Measurements from ENCODE around the gene CLCNKA. TPM values are rescaled to one million over a fixed set of nuclear protein-coding genes. Genes with fewer than 3 reads are reported as not detected.
"Not testable (repeated sequence)": the region's sequence is repeated elsewhere in the genome, so short reads cannot be mapped to it uniquely, and the experiment has no call there.

CLCNKA gene
- total RNA-seq, 2 donors from 2014 or later, result 0.42 TPM; not detected in 1

- no peaks in the 10 kb centered on the region for H3K27me3 ChIP-seq
- peak; percentile 92 for DNase-seq
- peak within 1 kb of the TSS; percentile 48 to 59 for H3K9ac ChIP-seq (ENCODE audit: low read depth in 2 of 2, low read length in 2 of 2)
- intact Hi-C loops (cut with DNase I), result no loop called here
- no peaks in the 10 kb centered on the region for H3K36me3 ChIP-seq
- no peak for TF ChIP-seq CTCF (IDR thresholded peaks at IDR 0.05)
- H3K27ac ChIP-seq, result peak within 1 kb of the TSS; percentile 52
- H3K9me3 ChIP-seq, result no peaks in the 10 kb centered on the region
- no peaks in the 10 kb centered on the region for H3K4me1 ChIP-seq
- peak within 1 kb of the TSS; percentile 89 for H3K4me3 ChIP-seq
Observed at GRCh38 chr1:15975805-15976680, 45.8 kb upstream of the CLCNKA start, which contains the start of gene ZBTB17. TSS of gene ZBTB17 (minus strand) at chr1:15976101. CDS start at chr1:15948495, 27,606 bp downstream.

- H3K36me3 ChIP-seq; H3K27ac ChIP-seq; DNase-seq; H3K27me3 ChIP-seq; H3K9ac ChIP-seq (ENCODE audit: low read depth in 2 of 2, low read length in 2 of 2); H3K9me3 ChIP-seq; H3K4me3 ChIP-seq; H3K4me1 ChIP-seq; intact Hi-C loops (cut with DNase I): not testable (repeated sequence)
Observed at GRCh38 chr1:15977947-15978346, 43.9 kb upstream of the CLCNKA start.

GRCh38 chr1:15981679-15982078 is 40.2 kb upstream of the CLCNKA start:
- Histone ChIP-seq H3K4me3 (no peak overlapping the region), H3K9ac (ENCODE audit: low read depth in 2 of 2, low read length in 2 of 2) (no peak overlapping the region), H3K27me3 (no peaks in the 10 kb centered on the region), H3K36me3 (no peaks in the 10 kb centered on the region), H3K27ac (no peak overlapping the region), H3K9me3 (no peaks in the 10 kb centered on the region), H3K4me1 (no peaks in the 10 kb centered on the region)
- no peak for DNase-seq
- intact Hi-C loops (cut with DNase I), result no loop called here
- TF ChIP-seq CTCF (IDR thresholded peaks at IDR 0.05), result no peak

- Histone ChIP-seq H3K36me3 (no peaks in the 10 kb centered on the region), H3K4me1 (no peaks in the 10 kb centered on the region), H3K27ac (no peak overlapping the region), H3K4me3 (no peak overlapping the region), H3K9ac (ENCODE audit: low read depth in 2 of 2, low read length in 2 of 2) (no peak overlapping the region), H3K27me3 (no peaks in the 10 kb centered on the region), H3K9me3 (no peaks in the 10 kb centered on the region)
- DNase-seq, result no peak
- TF ChIP-seq CTCF (IDR thresholded peaks at IDR 0.05), result no peak
- intact Hi-C loops (cut with DNase I), result no loop called here
Observed at GRCh38 chr1:15983275-15983674, 38.6 kb upstream of the CLCNKA start.

GRCh38 chr1:15985611-15986297 is 36.1 kb upstream of the CLCNKA start:
- Histone ChIP-seq H3K9ac (ENCODE audit: low read depth in 2 of 2, low read length in 2 of 2) (no peak overlapping the region), H3K27ac (no peak overlapping the region), H3K9me3 (no peaks in the 10 kb centered on the region), H3K27me3 (no peaks in the 10 kb centered on the region), H3K4me1 (no peaks in the 10 kb centered on the region), H3K36me3 (no peaks in the 10 kb centered on the region), H3K4me3 (no peak overlapping the region)
- no peak for DNase-seq
- intact Hi-C loops (cut with DNase I), result no loop called here
- no peak for TF ChIP-seq CTCF (IDR thresholded peaks at IDR 0.05)

Data from colonic mucosa (tissue), 4 donors.